Activated CD8-positive, alpha-beta memory T cell treated with anti-CD3 and anti-CD28 coated beads for 36 hours (primary cell): Measurements from ENCODE around the gene TMEM131. TPM values are rescaled to one million over a fixed set of nuclear protein-coding genes. Genes with fewer than 3 reads are reported as not detected.
"Not testable (repeated sequence)": the region's sequence is repeated elsewhere in the genome, so short reads cannot be mapped to it uniquely, and the experiment has no call there.

Source experiments
- CTCF ChIA-PET: fragments of 350-600 bp; sonication (Branson Sonifier 250); formaldehyde crosslinking; loops from one replicate; lab custom pipeline; 2021; ENCODE audit warnings: antibody characterized with exemption; lab: Charles Lee
- POLR2A ChIA-PET: fragments of 350-600 bp; sonication (Branson Sonifier 250); formaldehyde crosslinking; loops from one replicate; lab custom pipeline; 2021; ENCODE audit warnings: antibody characterized with exemption; lab: Charles Lee
- total RNA-seq, 2 experiments: library from RNA; stranded (reverse); gene quantifications; one replicate each; pipeline ENCODE4 v1.2.3, GENCODE V29; 2021

Gene TMEM131
- total RNA-seq, 2 experiments from 2014 or later = 34.9 to 37.9 TPM

DNA sequence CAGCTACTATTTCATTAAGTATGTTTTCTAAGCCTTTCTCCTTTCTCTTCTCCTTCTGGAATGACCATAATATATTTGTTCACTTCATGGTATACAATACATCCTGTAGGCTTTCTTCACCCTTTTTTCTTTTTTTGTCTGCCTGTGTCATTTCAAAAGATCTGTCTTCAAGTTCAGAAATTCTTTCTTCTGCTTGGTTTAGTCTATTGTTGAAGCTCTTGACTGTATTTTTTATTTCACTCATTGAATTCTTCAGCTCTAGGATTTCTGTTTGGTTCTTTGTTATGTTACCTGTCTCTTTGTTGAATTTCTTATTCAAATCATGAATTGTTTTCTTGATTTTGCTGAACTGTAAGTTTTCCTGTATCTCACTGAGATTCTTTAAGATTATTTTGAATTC is 109.9 kb downstream of the TMEM131 start:
- ChIA-PET POLR2A (no interaction called here), CTCF (no interaction called here)

DNA sequence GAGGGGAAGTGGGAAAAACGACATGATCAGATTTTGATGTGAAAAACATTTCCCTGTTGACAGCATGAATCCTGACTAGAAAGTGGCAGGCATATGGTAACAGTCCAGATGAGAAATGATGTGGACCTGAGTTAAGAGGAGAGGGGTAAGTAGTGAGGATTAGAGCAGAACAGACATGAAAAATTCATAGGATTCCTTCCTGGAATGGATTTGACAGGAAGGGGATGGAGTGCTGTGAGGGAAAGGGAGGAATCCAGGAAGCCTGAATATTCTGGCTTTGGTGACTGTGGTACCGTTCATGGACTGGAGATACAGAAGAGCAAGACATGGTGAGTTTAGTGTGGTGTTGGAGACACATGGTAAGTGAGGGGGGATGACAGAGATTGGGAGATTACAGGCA is 115.4 kb downstream of the TMEM131 start:
- ChIA-PET POLR2A (no interaction called here), CTCF (no interaction called here)

DNA sequence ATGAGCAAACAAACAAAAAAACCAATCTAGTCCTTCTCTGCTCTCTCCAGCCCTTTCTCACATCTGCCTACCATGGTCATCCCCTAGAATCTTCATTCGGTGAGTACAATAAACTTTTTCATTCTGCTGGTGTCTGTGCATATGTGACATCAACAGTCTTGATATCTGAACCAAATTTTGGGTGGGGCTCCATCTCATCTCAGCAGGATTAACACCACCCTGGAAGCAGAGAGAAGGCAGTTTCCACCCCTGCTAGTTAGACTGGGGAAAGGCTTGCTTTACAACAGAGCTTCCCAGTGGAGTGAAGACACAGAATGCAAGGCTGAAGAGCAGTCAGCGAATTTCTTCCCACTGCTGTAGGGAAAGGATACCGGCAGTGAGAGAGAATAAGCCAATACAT is 116.9 kb downstream of the TMEM131 start:
- CTCF ChIA-PET = no interaction called here
- POLR2A ChIA-PET = no interaction called here

- CTCF ChIA-PET, POLR2A ChIA-PET: not testable (repeated sequence)
These were observed 117.4 kb downstream of the TMEM131 start for GRCh38 chr2:97878317-97878716.

GRCh38 chr2:97871096-97871780 is 124.5 kb downstream of the TMEM131 start:
- POLR2A ChIA-PET = interaction anchor here (1.2 to 1.3 kb wide), 2 partner anchors 20 to 125 kb away, joined by 3 to 5 read pairs; no protein-coding TSS in a partner anchor
- CTCF ChIA-PET = no interaction called here

DNA sequence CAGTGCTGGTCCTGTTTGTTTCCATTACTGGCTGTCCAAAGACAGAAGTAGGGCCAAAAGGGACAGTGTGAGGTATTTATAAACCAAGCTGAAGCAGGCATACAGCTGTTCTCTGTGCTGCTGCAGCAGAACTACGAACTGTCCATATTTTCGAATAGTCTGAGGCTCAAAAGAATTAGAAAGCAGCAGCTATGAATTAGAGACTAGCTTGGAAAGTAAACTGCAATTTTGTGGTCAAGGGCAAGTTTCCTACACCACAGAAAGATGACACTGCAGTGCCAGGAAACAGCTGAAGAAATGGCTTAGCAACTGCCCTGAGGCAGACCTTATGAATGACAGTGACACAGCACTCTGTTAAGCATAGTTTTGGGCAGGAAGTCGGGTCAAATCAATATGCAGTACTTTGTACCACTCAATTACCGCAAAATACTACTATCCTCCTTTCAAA is 125.3 kb downstream of the TMEM131 start:
- CTCF ChIA-PET = no interaction called here
- POLR2A ChIA-PET = interaction anchor here (0.8 to 1.3 kb wide), 4 partner anchors 20 to 143 kb away, joined by 3 to 5 read pairs (median 3); no protein-coding TSS in a partner anchor

DNA sequence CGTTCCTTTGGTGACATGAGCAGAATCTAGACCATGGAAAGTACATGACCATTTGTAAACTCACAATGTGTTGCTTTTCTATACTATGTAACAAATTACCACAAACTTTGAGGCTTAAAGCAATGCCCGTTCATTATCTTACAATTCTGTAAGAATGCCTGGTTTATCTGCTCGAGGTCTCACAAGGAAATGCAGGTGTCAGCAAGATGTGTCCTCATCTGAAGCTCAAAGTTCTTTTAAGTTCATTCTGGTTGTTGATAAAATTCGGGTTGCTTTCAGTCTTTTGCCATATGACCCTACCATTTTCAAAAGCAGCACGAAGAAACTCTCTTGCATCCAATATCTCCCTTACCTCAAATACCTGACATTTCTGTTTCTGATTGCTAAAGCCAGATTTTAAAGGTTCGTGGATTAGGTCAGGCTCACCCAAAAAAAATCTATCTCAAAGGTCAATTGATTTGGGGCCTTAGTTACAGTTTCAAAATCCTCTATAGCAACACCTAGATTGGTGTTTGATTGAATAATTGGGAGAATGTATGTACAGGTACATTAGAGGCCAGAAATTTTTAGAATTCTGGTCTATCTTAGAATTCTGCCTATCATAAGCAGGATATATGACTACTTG is 125.9 kb downstream of the TMEM131 start:
- ChIA-PET CTCF (no interaction called here), POLR2A (interaction anchor here (0.8 to 1.3 kb wide), 5 partner anchors 19 to 265 kb away, joined by 3 to 5 read pairs (median 3); no protein-coding TSS in a partner anchor)

DNA sequence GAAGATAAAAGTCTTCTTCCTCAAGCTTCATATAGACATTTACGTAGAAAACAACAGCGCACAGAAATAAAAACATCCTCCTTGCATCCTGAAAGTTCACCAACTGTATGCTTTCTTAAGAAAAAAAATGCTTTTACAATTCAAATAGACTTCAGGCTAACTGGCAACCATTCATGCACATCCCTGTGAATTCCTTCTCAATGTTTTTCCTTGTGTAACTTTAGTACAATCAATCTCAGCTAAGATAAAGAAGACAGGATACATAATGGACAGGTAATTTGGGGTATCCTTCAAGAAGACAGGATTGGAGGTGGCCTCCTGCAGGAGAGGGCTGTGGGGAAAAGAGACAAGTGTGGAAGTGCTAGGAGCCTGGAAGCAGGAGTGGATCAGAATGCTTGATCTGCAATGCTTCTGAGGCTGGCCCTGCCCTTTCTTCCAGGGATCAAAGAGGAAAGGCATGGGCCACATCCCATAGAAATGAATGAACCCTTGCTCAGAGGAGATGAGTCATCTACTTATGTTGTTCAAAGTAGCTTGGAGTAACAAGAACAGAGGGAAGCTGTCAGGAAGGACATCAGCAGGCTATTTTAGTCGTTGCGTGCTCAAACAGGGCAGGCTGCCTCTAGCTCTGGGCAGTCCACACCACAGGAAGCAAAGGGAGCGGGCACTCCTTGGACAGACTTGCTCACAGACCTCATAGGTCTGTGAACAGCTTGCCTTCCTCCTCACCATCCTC is 126.6 kb downstream of the TMEM131 start:
- CTCF ChIA-PET = no interaction called here
- POLR2A ChIA-PET = interaction anchor here (1.1 kb wide), 1 partner anchor 265 kb away, joined by 3 read pairs; no protein-coding TSS in a partner anchor

DNA sequence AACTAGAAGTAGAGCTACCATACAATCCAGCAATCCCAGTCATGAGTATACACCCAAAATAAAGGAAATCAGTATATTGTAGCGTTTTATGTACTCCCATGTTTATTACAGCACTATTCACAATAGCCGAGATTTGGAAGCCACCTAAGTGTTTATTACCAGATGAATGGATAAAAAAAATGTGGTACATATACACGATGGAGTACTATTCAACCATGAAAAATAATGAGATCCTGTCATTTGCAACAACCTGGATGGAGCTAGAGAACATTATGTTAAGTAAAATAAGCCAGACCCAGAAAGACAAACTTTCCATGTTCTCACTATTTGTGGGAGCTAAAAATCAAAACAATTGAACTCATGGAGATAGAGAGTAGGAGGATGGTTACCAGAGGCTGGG is 131.9 kb downstream of the TMEM131 start:
- CTCF ChIA-PET = no interaction called here
- POLR2A ChIA-PET = no interaction called here

GRCh38 chr2:97861177-97861576 is 134.6 kb downstream of the TMEM131 start:
- POLR2A ChIA-PET = no interaction called here
- CTCF ChIA-PET = no interaction called here

GRCh38 chr2:97858442-97858841 is 137.3 kb downstream of the TMEM131 start:
- ChIA-PET POLR2A (no interaction called here), CTCF (no interaction called here)

- CTCF ChIA-PET = no interaction called here
- POLR2A ChIA-PET = no interaction called here
These were observed 138.2 kb downstream of the TMEM131 start for GRCh38 chr2:97857553-97857952.

DNA sequence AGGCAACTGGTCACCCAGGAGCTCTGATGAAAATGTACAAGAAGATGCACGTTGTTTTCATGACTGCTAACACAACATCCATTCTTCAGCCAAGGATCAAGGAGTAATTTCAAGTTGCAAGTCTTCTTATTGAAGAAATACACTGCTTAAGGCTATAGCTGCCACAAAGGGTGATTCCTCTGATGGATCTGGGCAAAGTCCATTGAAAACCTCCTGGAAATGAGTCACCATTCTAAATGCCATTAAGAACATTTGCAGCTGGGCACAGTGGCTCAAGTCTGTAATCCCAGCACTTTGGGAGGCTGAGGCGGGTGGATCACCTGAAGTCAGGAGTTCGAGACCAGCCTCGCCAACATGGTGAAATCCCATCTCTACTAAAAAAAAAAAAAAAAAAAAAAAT is 142.7 kb downstream of the TMEM131 start:
- POLR2A ChIA-PET = not testable (repeated sequence)
- CTCF ChIA-PET = interaction anchor here (1.4 kb wide), 1 partner anchor 12 kb away, joined by 4 read pairs; no protein-coding TSS in a partner anchor

DNA sequence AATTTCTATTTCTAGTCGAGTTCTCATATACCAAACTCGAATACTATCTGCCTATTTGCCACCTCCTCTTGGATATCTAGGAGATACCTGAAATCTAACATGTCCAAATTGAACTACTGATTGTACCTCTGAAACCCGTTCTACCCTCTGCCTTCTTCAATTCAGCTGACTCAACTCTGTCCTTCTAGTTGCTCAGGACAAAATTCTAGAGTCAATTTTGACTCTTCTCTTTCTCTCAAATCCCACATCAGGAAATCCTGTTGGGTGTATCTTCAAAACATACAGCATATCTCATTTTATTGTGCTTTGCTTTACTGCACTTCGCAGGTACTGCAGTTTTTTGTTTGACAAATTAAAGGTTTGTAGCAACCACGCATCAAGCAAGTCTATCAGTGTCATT is 144.6 kb downstream of the TMEM131 start:
- ChIA-PET POLR2A (interaction anchor here (0.7 to 1.0 kb wide), 2 partner anchors 19 to 161 kb away, joined by 3 read pairs; no protein-coding TSS in a partner anchor), CTCF (no interaction called here)

DNA sequence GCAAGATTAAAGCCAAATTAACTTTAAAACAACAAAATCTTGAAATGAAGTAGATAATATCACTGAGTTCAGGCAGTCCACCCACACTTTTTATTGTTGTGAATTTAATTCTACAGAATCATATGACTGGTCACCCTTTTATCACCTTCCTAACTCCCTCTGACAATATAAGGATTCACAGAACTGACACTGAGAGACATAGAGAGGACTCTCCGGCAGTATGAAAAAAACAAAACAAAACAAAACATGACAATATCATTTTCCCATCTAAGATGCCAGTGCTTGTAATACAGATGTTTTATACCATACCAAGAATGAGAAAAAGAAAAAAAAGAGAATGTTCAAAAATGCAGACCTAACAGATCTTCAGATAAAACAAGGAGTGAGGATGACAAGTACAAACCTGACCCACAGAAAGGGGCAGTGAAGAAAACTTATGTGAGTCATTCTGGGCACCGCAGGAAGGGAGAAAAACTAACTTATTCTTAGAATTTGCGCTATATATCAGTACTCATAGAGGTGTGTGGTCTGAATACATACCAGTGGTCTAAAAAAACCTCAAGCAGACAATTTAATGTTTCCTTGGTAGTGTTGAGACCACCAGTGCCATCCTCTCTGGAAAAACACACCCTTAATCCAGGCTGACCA is 145.7 kb downstream of the TMEM131 start:
- ChIA-PET CTCF (no interaction called here), POLR2A (no interaction called here)

DNA sequence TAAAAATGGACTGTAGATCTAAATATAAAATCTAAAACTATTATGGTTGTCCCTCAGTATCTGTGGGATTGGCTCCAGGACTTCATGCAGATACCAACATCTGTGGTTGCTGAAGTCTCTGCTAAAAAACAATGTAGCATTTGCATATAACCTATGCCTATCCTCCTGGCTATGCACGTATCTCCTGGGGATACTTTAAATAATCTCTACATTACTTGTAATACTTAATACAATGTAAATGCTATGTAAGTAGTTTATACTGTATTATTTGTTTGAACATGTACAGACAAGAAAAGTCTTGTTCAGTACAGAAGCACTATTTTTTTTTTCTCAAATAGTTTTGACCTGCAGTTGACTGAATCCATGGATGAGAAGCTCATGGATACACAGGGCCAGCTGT is 147.4 kb downstream of the TMEM131 start:
- ChIA-PET CTCF (no interaction called here), POLR2A (no interaction called here)

DNA sequence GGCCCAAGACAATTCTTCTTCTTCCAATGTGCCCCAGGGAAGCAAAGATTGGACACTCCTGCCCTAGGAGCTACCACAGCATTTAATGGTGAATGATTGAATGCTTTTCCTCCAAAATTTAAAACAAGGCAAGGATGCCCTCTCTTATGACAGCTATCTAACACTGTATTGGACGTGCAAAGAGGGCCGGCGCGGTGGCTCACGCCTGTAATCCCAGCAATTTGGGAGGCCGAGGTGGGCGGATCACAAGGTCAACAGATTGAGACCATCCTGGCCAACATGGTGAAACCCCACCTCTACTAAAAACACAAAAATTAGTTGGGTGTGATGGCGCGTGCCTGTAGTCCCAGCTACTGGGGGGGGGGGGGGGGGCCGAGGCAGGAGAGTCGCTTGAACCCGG is 149.0 kb downstream of the TMEM131 start:
- CTCF ChIA-PET = not testable (repeated sequence)
- POLR2A ChIA-PET = interaction anchor here (0.6 kb wide), 1 partner anchor 10 kb away, joined by 3 read pairs; no protein-coding TSS in a partner anchor

DNA sequence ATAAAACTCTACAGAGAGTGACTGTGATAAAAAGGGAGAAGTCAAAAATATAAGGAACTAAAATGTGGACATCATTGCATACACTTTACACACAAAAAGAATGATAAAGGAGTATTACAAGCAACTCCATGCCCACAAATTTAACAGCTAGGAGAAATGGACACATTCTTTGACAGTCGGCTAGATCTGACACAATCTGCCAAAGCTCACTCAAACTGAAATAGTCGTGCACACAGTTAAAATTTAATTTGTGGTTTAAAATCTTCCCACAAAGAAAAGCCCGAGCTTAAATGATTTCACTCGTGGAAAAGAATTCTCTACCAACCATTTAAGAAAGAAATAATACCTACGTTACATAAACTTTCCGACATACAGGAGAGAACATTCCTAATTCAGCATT is 149.9 kb downstream of the TMEM131 start:
- CTCF ChIA-PET = no interaction called here
- POLR2A ChIA-PET = no interaction called here

GRCh38 chr2:97845133-97845532 is 150.6 kb downstream of the TMEM131 start:
- ChIA-PET POLR2A (no interaction called here), CTCF (no interaction called here)
